ENCODE measurements around the gene CYB5RL. TPM values are rescaled to one million over a fixed set of nuclear protein-coding genes. Genes with fewer than 3 reads are reported as not detected.

Gene CYB5RL
- polyA plus RNA-seq, 1 donor (not counting 4 experiments of a cell fraction or from before 2014, with no cell fraction given) = 1.3 TPM

DNA sequence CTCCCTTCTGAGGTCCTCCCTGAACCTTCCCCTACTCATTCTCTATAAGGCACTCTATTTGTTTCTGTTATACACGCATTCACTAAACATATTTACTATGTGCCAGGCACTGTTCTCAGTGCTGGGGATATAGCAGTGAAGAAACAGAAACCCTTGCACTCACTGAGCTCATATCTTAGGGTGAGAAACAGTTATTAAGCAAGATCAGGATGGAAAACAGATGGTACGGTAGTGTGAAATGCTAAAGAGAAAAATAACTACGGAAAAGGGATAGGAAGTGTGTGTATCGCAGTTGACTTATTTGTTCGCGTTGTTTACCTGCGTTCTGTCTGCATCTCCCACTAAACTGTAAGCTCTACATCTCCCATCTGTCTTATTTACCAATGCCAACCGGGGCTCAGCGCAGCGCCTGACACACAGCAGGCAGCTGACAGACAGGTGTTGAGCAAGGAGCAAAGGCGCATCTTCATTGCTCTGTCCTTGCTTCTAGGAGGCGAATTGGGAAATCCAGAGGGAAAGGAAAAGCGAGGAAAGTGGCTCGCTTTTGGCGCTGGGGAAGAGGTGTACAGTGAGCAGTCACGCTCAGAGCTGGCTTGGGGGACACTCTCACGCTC lies 572 bp downstream of the CYB5RL start:
- Histone ChIP-seq H3K36me3 (ENCODE audit: control insufficient read depth in 2 of 2, extremely low read depth in 1 of 2, insufficient read depth in 2 of 2, low read length in 2 of 2) (no peaks in the 10 kb centered on the region), H3K9ac (ENCODE audit: control insufficient read depth, extremely low read depth, insufficient read depth, low read length) (peak overlapping the region; percentile 88), H4K20me1 (ENCODE audit: control insufficient read depth, extremely low read depth, insufficient read depth, low read length) (no peaks in the 10 kb centered on the region), H3K27me3 (ENCODE audit: control insufficient read depth, extremely low read depth, insufficient read depth, low read length) (no peaks in the 10 kb centered on the region), H3K9me3 (ENCODE audit: control insufficient read depth, low read depth, low read length) (no peaks in the 10 kb centered on the region), H3K27ac (ENCODE audit: control insufficient read depth, insufficient read depth, low read length) (peak overlapping the region; percentile 76), H3K4me3 (ENCODE audit: control insufficient read depth in 2 of 3, extremely low read depth in 1 of 3, insufficient read depth in 2 of 3, low read depth in 1 of 3, low read length in 3 of 3) (peak overlapping the region; percentile 77 to 98 (median 78)), H3K79me2 (ENCODE audit: control insufficient read depth, insufficient read depth, low read length) (peaks cover 33% of the 10 kb centered on the region), H2AFZ (ENCODE audit: control insufficient read depth, low read length) (peak overlapping the region; percentile 99), H3K4me2 (ENCODE audit: control insufficient read depth, extremely low read depth, insufficient read depth, low read depth, low read length) (peak overlapping the region; percentile 98), H3K4me1 (ENCODE audit: control insufficient read depth, extremely low read depth, insufficient read depth, low read length) (peaks cover 17% of the 10 kb centered on the region), H3K9me1 (ENCODE audit: control insufficient read depth, extremely low read depth, insufficient read depth, low read length) (no peaks in the 10 kb centered on the region)
- dilution Hi-C loops (cut with MboI; ENCODE audit: extremely low pct_ligation_motif_present, low sequenced_read_pairs) = no loop called here
- FAIRE-seq = no peak
- DNase-seq (ENCODE audit: low read depth, low spot score) = no peak
- TF ChIP-seq EZH2 (IDR thresholded peaks at IDR 0.05; ENCODE audit: low read length) (no peak), CTCF (optimal IDR thresholded peaks at IDR 0.05 in 1 of 3, IDR thresholded peaks at IDR 0.05 in 1 of 3, conservative IDR thresholded peaks at IDR 0.05 in 1 of 3; ENCODE audit: extremely low read depth in 1 of 3, insufficient read depth in 2 of 3, low read length in 3 of 3) (no peak)

DNA sequence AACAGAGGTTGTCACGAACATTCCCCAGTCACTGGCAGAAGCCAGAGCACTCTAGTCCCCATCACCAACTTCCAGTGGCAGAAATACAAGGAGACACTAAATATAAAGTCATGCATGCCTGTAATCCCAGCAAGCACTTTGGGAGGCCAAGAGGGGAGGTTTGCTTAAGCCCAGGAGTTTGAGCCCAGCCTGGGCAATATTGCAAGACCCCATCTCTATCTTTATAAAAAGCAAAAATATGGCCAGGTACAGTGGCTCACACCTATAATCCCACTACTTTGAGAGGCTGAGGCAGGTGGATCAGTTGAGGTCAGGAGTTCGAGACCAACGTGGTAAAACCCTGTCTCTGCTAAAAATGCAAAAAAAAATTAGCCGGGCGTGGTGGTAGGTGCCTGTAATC lies 6.4 kb downstream of the CYB5RL start:
- H2AFZ ChIP-seq (ENCODE audit: control insufficient read depth, low read length) = no peak overlapping the region
- no peaks in the 10 kb centered on the region for H3K4me1 ChIP-seq (ENCODE audit: control insufficient read depth, extremely low read depth, insufficient read depth, low read length)
- no peaks in the 10 kb centered on the region for H3K79me2 ChIP-seq (ENCODE audit: control insufficient read depth, insufficient read depth, low read length)
- dilution Hi-C loops (cut with MboI; ENCODE audit: extremely low pct_ligation_motif_present, low sequenced_read_pairs) = no loop called here
- no peaks in the 10 kb centered on the region for H3K9me1 ChIP-seq (ENCODE audit: control insufficient read depth, extremely low read depth, insufficient read depth, low read length)
- DNase-seq (ENCODE audit: low read depth, low spot score) (no peak), FAIRE-seq (no peak)
- H3K4me2 ChIP-seq (ENCODE audit: control insufficient read depth, extremely low read depth, insufficient read depth, low read depth, low read length) = no peak overlapping the region
- no peak for TF ChIP-seq EZH2 (IDR thresholded peaks at IDR 0.05; ENCODE audit: low read length)
- no peak for TF ChIP-seq CTCF (optimal IDR thresholded peaks at IDR 0.05 in 1 of 3, IDR thresholded peaks at IDR 0.05 in 1 of 3, conservative IDR thresholded peaks at IDR 0.05 in 1 of 3; ENCODE audit: extremely low read depth in 1 of 3, insufficient read depth in 2 of 3, low read length in 3 of 3)
- no peaks in the 10 kb centered on the region for H3K9me3 ChIP-seq (ENCODE audit: control insufficient read depth, low read depth, low read length)
- no peak overlapping the region for H3K9ac ChIP-seq (ENCODE audit: control insufficient read depth, extremely low read depth, insufficient read depth, low read length)
- H3K27ac ChIP-seq (ENCODE audit: control insufficient read depth, insufficient read depth, low read length) = no peak overlapping the region
- no peak overlapping the region for H3K4me3 ChIP-seq (ENCODE audit: control insufficient read depth in 2 of 3, extremely low read depth in 1 of 3, insufficient read depth in 2 of 3, low read depth in 1 of 3, low read length in 3 of 3)
- no peaks in the 10 kb centered on the region for H3K27me3 ChIP-seq (ENCODE audit: control insufficient read depth, extremely low read depth, insufficient read depth, low read length)
- no peaks in the 10 kb centered on the region for H3K36me3 ChIP-seq (ENCODE audit: control insufficient read depth in 2 of 2, extremely low read depth in 1 of 2, insufficient read depth in 2 of 2, low read length in 2 of 2)
- no peaks in the 10 kb centered on the region for H4K20me1 ChIP-seq (ENCODE audit: control insufficient read depth, extremely low read depth, insufficient read depth, low read length)
